Embryonic facial prominence (tissue), 1 donor: Measurements from ENCODE around the gene MBOAT1.
"Not testable (repeated sequence)": the region's sequence is repeated elsewhere in the genome, so short reads cannot be mapped to it uniquely, and the experiment has no call there.

Experiments
- DNase-seq: peaks from one replicate; pipeline ENCODE4 v3.0.0-alpha.2; 2016; ENCODE audit errors: extremely low spot score

Gene MBOAT1

DNA sequence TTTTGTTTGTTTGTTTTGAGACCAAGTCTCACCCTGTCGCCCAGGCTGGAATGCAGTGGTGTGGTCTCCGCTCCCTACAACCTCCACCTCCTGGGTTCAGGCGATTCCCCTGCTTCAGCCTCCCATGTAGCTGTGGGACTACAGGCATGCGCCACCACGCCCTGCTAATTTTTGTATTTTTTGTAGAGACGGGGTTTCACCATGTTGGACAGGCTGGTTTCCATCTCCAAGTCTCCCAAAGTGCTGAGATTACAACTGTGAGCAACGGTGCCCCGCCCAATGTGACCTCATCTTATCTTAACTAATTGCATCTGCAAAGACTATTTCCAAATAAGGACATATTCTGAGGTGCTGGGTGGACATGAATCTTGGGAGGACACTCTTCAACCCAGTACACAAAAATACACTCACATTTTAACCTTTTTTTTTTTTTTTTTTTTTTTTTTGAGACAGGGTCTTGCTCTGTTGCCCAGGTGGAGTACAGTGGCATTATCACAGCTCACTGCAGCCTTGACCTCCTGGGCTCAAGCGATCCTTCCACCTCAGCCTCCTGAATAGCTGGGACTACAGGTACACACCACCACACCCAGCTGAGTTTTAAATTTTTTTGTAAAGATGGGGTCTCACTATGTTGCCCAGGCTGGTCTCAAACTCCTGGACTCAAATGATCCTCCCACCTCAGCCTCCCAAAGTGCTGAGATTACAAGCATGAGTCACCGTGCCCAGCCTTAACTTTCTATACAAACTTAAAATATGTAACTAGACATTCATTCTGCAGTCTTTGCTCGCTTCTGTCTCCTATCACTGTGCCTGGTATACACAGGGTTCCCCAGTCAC, 72.9 kb downstream of the MBOAT1 start:
- DNase-seq: not testable (repeated sequence)

DNA sequence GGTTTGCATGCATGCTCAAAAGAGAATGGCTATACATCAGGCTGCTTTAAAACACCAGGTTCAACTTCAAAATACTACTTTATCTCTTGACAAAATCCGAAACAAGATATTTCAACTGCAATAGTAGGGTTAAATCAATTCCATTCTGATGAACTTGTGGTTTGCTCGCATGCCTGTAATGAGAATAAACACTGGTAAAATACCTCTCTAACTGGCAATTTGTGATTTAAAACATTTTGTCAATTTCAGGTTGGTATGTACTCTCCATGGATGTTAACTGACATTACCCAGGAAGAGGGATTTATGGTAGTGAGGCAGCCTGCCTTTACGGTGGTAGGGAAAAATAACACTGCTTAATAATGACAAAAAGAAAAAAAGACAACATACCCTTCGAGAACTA, 74.4 kb downstream of the MBOAT1 start:
- DNase-seq: no peak

DNA sequence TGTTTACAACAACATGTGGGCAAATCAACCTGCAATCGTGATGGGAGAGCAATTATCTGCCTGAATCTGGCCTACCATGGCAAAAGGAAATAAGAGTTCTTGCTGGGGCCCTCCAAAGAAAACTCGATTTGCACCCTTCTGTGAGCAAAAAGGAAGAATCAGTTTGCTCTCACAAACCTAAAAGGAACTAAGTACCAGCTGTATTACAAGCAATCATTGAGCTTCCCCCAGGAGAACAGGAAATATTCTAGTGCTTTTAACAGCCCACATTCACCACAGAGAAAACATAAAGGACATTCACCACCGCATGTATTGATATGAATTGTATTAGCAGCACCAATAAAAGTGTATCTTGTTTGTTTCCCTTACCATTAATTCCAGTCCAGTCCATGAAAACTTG, 75.0 kb downstream of the MBOAT1 start:
- DNase-seq: no peak

DNA sequence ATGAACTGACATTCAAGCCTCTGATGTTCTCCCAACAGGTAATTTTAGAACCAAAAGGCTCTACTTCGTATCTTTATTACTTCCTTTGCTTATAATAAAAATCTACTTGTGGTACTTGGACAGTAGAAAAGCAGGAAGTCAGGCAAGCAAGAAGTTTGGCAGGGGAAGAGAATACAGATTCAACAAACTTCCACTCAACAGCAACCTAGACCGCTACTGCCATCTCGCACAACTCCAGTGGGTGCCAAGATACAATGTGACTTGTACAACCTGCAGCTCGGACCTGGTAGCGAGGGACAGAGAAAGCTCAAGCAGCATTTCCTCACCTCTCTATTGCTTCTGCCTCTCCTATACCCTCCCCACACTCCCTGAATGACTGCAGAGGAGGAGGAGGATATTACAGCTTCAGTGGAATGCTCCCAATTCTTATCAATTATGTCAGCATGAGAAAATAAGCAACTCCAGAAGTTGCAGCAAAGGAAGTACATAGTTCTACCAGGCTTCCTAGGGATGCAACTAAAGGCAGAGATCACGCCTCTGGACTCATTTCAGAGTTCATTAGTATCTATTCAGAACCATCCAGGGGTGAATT, 76.5 kb downstream of the MBOAT1 start:
- no peak for DNase-seq

DNA sequence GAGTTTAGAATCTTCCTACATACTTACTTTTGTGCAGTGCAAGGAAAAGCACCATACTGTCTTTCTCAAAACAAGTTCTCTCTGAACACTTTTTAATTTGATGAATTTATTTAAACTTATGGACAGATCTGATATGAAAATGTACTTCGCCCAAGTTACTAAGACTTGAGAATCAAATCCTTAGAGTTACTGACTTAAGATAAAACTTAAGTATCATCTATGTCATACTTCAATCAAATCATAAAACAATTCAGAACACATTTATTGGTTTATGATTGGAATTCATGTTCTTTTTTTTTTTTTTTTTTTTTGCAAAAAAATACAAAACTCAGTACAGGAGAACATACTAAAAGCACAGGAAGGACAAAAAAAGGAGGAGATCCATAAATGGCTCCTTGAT, 77.7 kb downstream of the MBOAT1 start:
- no peak for DNase-seq

DNA sequence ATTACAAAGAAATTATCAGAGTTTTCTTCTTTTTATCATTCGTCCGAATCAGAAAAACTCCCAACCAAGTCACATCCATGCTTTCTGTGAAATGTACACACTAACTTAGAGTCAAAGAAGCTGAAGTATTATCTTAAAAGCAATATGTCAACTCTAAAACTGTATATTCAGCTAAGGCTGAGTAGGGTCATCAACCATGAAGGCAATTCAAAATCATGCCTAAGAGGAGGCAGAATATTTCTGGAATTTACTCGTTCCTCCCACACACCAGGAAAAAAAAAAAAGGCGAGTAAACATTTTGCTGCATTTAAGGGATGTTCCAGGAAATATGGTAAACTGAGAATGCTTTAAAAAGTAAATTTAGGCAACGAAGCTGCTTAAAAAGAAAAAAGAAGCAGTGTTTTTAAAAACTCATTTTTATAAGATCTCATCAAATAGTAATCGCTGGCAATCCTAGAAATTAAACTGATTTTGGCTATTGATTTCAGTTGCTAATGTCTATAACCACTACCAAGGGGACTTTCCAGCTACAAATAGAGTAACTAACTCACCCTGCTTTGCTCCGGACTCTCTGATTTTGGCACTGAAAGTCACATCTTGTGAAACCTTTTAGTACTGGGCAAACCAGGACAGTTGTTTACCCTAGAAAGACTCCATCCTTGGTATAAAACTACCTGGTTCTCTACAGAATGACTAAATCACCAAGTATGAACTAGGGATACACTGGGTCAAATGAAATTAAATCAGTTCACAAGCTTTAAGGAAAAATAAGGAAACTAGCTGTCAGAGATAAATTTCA, 82.8 kb downstream of the MBOAT1 start:
- DNase-seq: no peak

DNA sequence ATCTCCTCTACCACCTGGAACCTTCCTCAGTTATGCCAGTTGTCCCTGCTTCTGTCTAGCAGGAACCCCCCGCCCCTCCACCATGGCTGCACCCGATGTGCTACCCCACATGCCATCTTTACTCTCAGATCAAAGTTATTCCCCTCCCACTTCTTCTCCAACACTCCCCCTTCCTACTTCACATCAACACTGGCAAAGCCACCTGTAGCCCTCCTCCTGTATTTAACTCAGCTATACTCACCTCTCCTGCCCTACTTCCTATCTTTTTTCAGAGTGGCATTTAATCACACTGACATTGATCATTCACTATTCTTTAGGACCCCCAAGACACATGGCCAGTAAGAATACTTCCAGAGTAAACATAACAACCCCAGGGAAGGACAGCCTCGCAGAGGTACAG, 84.3 kb downstream of the MBOAT1 start:
- DNase-seq: no peak

DNA sequence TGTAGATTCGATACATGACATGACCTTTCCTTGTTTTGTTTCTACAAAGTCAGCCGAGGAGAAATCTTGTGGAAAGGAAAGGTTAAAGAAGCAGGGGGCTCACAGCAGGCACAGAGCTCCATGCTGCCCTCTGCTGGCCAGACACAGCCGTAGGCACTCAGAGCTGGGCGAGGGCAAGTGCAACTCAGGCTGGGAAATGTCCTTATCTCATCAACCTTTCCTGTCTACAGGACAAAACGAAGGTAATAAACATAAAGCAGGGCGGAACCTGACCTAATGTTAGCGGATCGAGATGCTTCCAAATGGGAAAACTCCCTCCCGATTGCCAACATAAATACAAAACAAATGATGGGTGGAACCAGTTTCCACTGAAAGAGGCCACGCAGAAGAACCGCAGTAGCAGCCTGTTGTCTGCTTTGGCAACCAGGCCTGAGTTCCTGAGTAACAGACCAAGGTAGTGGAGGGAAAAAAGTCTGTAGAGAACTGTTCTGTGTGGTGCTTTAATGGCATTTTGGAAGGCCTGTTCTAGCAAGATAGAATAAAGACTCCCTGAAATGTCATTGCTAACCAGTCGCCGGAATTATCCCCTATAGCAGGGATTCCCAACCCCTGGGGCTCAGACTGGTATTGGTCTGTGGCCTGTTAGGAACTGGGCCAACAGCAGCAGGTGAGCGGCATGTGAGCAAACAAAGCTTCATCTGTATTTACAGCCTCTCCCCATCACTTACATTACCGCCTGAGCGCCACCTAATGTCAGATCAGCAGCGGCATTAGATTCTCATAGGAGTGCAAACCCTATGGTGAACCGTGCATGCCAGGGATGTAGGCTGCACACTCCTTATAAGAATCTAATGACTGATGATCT, 85.2 kb downstream of the MBOAT1 start:
- DNase-seq: no peak

DNA sequence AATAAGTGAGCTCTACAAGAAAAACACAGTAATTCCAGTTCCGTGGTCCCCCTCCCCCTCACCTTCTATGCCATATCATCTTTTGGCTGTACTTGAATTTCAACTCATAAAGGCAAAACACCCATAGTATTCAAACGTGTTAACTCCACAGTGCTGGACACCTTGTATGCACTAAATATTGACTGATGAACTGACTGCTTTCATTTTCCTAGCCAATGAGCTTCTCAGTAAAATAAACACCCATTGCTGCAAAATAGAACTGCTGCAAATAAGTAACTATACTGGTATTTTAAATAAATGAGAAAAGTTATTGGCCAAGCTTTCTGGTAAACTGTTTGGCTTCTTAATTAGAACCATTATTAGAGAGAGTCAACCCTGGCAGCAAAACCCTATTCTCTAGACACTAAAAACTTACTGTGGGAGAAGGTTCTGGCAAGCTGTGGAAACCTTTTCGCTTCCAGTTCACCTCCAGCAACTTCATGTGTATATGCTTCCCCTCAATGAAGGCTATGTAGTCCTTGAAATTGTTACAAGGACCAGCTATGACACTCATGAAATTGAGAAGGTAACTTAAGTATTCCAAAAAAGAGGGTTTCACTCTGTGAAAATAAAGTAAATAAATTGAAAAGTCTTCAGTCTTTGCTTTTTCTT, 86.0 kb downstream of the MBOAT1 start:
- DNase-seq: no peak

DNA sequence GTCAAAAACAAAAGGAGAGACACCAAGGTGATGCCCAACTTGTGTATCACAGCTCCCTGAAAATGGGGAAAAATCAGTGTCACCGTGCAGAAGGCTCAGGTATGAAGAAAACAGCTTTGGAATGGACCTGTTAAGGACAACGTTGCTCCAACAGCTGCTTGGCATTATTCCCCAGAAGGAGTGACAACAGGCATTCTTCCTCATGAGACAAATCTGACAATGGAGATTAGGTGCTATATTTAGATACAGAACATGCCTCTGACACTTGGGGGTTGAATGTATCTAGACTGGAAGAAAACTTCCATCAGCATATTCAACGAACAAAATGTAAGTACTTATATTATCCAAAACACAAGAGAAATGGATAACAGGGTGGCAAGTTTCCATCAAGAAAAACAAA, 87.7 kb downstream of the MBOAT1 start:
- no peak for DNase-seq

DNA sequence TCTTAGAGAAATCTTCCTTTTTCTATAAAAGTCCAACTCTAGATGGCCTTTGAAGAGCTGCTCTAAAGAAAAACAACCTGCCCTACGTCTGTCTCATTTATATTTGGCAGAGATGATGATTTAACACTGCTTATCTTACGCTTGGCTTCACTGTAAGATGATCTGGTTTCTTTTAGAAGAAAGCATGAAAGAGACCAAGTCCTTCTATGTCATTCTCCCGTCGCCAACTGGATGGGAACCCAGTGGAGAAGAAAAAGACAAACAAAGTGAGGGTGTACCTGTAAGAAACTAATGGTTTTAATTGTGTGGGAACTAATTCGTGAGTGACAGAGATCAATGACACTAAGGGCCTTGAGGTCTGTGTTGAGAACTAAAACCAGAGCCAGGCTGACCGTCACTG, 92.8 kb downstream of the MBOAT1 start:
- no peak for DNase-seq

DNA sequence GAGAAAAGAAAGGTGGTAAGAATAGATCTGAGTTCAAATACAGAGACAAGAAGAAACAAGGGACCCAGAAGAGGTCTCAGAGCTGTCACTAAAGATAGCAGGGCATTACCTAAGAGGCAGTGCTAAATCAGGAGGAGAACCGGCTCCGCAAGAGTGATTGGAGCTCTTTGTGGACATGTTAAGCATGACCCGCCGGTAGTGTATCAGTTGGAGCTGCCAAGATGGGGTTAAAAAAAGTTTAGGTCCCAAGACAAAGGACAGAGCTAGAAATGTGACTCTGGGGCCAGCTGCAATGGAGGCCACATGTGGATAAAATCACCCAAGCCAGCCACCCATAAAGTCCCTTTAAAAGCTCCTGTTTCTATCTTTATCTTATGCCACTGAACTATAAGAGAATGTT, 93.4 kb downstream of the MBOAT1 start:
- DNase-seq: no peak

DNA sequence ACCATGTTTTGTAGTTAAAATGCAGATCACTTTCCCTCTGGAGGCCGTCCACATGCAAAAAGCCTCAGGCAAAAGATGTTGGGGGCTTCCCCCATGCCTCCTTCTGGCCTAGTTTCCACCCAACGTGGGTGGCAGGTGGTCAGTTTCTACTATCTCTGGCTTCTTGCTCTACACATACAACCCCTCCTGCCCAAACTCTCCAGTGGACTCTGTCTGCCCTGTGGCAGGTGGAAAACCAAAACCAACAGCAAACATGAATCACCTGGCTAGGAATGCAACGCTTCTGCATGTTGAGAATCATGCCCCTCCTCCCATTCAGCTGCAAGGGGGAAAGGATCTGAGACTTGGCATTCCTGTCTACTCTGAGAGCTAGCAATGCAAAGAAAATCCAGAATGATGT, 94.8 kb downstream of the MBOAT1 start:
- DNase-seq: no peak

DNA sequence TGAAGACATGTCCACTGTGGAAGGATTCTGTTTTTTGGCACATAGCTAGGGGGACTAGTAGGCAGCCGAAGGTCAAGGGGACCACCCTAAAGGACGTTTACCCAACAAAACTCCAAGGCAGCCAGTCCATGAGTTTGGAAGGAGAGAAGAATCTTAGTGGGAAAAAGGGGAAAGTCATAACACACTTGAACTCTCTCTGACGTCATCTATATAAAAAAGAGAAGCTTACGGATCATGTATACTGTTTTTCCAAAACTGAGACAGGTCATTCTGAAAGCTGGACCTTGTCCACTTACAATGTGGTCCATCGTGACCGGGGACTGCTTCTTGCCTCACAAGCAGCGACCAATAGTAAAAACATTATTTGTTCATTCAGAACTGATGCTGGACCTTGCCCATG, 95.5 kb downstream of the MBOAT1 start:
- DNase-seq: no peak

DNA sequence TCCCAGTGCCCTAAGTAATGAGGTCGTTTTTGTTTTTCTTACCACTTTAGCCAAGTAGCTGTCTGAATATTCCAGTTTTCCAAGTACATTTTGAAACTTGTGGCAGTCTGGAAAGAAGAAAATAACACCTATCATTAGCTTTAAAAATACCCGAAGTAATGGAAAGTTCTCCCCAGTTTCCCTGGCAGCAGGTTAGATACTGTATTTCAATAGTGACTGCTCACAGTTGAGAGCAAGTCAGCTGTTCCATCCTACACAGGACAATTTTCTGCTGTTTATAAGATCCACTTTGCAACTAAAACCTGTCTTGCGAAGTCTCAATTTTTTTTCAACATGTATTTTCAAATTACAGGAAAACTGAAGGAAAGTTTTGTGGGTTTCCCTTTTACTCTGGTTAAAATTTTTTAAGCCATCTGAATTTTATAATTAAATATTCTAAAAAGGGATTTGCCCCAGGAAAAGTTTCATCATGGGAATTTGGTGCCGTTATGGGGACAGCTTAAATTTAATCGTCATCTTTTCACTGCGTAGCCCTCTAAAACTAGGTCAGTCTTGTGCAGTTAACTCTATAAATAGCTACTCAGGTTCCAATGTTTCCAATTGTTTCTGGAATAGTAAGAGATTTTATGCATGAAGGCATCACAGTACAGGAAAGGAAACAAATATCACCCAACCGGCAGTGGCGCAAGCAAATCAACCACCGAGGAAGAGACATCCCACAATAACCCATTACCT, 96.9 kb downstream of the MBOAT1 start:
- DNase-seq: peak; percentile 10

DNA sequence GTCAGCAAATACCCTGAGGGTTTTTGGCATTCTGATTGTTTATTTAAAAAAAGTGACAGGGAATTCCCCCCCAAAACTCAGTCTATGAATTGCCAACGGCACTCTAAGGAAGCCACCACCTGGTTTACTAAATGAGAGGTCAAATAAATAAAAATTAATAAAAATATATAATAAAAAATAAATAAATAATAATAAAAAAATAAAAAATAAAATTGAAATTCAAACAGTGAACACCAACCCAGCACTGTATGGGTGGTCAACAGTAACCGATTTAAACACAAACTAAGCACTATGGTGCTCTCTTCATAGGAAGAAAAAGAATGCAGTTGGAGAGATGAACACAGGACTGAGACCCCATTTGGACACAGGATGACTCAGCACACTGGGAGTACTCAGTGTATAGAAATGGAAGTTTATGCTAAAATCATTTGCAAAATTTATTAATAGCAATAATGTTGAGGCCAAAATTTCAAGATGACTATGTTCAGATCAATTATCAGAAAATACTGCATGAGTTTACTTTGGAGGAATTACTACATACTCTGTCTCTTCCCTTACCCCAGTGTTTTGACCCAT, 98.5 kb downstream of the MBOAT1 start:
- no peak for DNase-seq

DNA sequence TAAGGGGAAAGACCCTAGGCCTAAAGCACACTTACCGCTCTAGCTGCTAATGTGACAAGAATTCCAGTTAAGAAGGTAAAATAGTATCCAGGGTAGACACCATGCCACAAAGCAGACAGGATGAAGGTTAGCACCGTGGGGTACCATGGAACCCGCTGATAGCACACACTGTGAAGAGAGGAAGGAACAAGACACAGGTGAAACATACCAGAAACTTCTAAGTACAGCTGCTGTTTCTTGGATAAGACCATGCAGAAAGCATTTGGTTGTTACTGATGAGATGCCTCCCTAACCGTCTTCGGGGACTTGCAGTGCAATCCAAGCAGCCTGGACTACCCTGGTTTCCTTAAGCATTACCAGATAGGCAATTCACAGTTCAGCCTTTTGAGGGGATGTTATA, 99.4 kb downstream of the MBOAT1 start:
- no peak for DNase-seq

DNA sequence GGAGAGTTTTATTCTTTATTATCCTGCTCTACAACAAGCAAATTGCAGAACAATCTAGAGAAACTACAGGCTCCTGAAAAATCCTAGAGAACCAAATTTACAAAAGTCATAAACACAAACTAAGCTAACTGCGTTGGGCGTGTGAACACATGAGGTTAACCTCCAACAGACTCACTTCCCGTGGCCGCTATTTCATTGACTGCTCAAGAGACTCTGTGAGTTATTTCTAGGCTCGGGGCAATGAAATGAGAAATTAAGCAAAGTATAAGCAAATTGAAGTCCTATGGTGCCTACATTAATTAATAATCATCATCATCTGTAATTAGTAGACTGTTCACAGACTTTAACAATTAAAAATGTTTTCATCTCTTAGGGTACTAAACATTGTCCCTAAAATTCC, 100.0 kb downstream of the MBOAT1 start:
- no peak for DNase-seq

DNA sequence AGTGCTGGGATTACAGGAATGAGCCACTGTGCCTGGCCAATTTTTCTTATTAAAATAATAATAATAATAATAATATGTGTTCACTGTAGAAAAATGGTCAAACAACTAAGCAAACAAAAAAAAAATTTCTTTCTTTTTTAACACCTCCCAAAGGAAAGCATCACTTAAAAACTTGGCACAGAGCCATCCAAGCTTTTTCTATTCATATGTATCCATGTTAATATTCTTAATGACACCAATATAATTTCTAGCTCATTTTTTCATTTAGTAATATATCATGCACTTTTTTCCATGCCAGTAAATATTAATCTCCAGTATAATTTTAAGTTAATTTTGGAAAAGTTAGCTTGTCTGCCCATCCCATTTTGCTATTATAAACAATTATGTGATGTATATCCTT, 101.8 kb downstream of the MBOAT1 start:
- DNase-seq: no peak

DNA sequence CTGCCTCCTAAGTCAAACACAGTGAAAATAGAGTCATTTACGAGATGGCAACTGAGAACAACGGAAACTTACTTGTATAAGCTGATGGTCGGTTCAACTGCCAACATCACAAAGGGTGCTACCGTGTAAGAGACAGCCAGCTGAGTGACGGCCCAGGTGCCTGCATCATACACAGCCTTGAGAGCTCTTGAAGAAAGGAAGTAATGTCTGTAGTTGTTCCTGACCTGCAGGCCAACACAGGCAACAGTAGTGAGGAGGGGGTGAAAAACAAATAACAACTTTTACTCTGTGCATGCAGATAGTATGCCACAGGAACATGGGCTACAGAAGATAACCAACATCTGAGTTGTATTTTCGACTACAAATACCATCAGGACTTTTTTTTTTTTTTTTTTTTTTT, 102.7 kb downstream of the MBOAT1 start:
- DNase-seq: no peak
